HG02870 (cell line): Measurements from ENCODE around the gene TPSD1.
"Not testable (repeated sequence)": the region's sequence is repeated elsewhere in the genome, so short reads cannot be mapped to it uniquely, and the experiment has no call there.

Experiments
- ATAC-seq: cut with Tn5 transposase; IDR thresholded peaks from one replicate; pipeline ENCODE4 v1.9.1; 2021; ENCODE audit warnings: mild to moderate bottlenecking, moderate library complexity; ENCODE audit not compliant: unreplicated experiment

TPSD1 gene

DNA sequence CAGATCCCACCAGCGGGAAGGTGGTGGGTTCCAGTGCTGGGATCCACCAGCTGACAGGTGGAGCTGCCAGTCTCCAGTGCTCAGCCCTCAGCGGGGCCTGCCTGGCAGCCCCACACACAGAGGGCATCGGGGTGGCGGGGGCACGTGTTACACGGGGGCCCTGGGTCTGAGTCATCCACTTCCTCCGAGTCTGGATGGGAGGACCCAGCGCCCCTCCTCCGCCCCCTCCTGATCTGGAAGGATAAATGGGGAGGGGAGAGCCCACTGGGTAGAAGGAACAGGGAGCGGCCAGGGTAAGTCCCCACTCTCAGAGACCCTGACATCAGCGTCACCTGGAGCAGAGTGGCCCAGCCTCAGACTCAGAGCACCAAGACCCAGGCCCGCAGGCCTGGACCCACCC lies 15.4 kb upstream of the TPSD1 start, which contains the start of gene TPSAB1:
TSS of gene TPSAB1 (plus strand) at position 270 of the 400 bp plus-strand sequence. CDS start 234 bp downstream, outside the sequence.
- ATAC-seq, result not testable (repeated sequence)

GRCh38 chr16:1241081-1241480 lies 14.8 kb upstream of the TPSD1 start:
- not testable (repeated sequence) for ATAC-seq

DNA sequence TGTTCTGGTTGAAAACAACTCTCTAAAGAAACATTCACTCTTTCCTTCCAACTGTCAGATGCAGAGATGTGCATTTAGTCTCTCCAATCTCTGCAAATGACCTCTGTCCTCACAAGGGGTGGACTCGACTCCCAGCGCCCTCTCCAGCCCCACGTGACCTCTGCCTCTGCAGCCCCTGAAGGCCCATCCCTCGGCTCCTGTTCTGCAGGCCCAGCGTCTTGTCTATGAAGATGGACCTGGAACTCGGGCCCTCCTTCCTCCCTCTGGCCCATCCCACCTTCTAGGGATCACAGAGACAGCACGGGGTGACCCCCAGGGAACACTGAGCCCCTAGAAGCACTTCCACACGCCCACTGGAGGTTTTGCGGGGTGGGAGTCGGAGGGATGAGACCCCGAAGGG lies 12.5 kb upstream of the TPSD1 start:
- ATAC-seq, result not testable (repeated sequence)

- ATAC-seq, result not testable (repeated sequence)
Observed at GRCh38 chr16:1243907-1244850, 11.7 kb upstream of the TPSD1 start.

DNA sequence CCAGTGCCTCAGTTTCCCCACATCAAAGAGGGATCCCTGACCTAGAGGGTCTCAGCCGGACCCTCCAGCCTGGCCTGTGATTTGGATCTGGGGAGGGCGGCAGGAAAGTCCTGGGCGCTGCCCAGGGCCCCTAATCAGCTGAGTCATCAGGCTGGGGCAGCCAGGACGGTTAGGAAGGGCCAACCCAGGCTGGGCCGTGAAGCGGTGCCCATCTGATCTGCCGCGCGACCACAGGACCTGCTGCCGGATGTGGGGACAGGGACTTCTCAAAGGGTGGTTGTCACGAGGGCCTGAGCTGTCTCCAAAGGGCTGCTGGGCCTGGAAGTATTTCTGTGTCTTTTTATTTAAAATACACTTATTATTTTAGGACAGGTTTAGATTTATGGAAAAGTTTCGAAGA lies 11.0 kb upstream of the TPSD1 start:
- no peak for ATAC-seq

GRCh38 chr16:1245452-1246020 lies 10.3 kb upstream of the TPSD1 start:
- no peak for ATAC-seq

DNA sequence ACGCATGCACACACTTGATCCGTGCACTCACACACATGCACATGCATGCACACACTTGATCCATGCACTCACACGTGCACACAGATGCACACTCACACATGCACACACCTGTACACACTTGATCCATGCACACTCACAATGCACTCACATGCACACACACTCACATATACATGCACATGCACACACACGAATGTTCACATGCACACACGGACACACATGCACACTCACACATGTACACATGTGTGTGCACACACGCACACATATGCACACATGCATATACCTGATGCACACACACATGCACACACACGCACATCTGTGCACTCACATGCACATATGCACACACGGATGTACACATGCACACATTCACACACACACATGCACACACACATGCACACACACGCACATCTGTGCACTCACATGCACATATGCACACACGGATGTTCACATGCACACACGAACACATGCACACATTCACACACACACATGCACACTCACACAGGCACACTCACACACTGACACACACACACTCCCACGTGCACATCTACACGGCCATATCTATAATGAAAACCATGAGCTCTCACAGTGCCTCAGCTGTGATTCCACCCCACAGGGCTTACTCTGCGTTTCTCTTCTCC lies 7.8 kb upstream of the TPSD1 start:
- ATAC-seq, result not testable (repeated sequence)

- not testable (repeated sequence) for ATAC-seq
Observed at GRCh38 chr16:1249031-1249755, 6.7 kb upstream of the TPSD1 start.

DNA sequence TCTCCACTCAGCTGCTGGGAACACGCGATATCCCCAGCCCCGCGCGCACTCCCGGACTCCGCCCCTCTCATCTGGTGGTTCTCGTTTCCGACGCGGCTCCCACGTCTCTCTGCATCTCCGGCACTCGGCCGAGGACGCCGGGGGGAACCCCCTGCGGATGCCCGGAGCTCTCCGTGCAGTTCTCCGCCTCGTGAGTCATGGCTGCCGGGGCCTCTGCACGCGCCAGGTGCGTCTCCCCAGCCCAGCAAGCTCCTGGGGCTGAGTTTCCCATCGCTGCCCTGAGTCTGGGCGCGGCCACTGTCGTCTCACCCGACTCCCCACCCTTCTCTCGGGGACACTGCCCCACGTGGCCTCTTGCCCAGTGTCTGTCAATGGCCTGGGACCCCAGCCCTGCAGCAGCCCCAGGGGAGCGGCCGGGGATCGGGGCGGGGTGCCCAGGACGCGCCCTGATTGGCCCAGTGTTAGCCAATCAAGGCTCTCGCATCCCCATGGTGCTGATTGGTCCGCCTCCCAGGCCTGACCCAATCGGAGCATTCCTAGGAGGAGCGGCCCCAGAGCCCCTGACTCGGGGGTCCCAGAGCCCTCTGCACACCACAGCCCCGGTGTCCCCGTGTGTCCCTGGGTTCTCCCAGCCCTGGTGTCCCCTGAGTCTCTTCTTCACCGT lies 2.0 kb upstream of the TPSD1 start:
- not testable (repeated sequence) for ATAC-seq

- not testable (repeated sequence) for ATAC-seq
Observed at GRCh38 chr16:1254821-1255220, 1.0 kb upstream of the TPSD1 start.

DNA sequence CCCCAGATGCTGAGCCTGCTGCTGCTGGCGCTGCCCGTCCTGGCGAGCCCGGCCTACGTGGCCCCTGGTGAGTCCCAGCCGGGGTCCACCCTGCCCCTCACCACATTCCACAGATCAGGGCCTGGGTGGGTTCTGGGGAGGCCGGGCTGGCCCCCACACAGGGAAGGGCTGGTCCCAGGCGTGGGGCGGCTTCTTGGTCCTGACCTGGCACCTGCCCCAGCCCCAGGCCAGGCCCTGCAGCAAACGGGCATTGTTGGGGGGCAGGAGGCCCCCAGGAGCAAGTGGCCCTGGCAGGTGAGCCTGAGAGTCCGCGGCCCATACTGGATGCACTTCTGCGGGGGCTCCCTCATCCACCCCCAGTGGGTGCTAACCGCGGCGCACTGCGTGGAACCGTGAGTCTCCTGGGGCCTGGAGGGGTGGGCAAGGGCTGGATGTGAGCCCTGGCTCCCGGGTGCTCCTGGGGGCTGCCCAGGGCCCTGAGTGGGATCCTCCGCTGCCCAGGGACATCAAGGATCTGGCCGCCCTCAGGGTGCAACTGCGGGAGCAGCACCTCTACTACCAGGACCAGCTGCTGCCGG lies 516 bp downstream of the TPSD1 start:
- not testable (repeated sequence) for ATAC-seq

DNA sequence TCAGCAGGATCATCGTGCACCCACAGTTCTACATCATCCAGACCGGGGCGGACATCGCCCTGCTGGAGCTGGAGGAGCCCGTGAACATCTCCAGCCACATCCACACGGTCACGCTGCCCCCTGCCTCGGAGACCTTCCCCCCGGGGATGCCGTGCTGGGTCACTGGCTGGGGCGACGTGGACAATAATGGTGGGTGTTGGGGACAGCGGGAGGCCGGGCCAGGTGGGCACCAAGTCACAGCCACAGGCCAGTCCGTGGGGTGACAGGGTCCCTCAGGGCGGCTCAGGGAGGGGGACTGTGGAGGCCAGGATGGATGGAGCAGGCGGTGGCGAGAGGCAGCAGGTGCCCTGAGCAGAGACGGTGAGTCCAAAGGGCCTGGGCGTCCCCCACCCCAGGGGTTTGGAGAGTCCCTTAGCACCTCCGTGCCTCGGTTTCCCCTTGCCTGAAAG lies 1.0 kb downstream of the TPSD1 start:
- no peak for ATAC-seq

DNA sequence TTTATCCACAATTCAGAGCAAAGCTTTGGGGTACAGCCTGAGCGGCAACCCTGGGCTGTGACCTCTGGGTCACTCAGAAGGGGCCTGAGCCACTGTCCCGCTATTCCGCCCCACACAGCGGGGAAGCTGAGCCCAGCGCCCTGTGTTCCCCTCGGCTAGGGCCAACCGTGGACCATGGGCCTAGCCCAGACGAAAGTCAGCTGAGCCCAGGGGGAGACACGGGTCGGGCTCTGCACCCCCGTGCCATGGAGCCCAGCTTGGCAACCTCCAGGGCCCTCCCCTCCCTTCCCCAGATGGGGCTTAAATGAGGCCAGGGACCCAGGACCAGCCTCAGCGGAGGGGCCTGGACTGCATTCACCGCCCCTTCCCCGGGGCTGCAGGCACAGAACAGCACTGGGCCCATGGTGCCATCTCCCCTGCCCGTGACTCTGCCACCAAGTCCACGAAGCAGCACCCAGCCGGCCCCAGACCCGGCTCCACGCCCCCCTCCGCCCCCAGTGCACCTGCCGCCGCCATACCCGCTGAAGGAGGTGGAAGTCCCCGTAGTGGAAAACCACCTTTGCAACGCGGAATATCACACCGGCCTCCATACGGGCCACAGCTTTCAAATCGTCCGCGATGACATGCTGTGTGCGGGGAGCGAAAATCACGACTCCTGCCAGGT lies 1.8 kb downstream of the TPSD1 start:
- ATAC-seq, result no peak

GRCh38 chr16:1258225-1258600 lies 2.3 kb downstream of the TPSD1 start:
- no peak for ATAC-seq

GRCh38 chr16:1258906-1259759 lies 3.3 kb downstream of the TPSD1 start:
- ATAC-seq, result no peak

GRCh38 chr16:1259760-1260068 lies 3.8 kb downstream of the TPSD1 start:
- no peak for ATAC-seq

- ATAC-seq, result no peak
Observed at GRCh38 chr16:1260101-1260680, 4.3 kb downstream of the TPSD1 start.

- no peak for ATAC-seq
Observed at GRCh38 chr16:1261131-1261892, 5.4 kb downstream of the TPSD1 start.
